H1 (cell line): Measurements from ENCODE around the gene SMG7. TPM values are rescaled to one million over a fixed set of nuclear protein-coding genes. Genes with fewer than 3 reads are reported as not detected.

Experiments used
- CTCF ChIA-PET: fragments of 300-600 bp; sonication (Branson Sonifier 250); formaldehyde crosslinking; loops from one replicate; lab custom pipeline; 2021; ENCODE audit not compliant: partially characterized antibody; lab: Charles Lee
- POLR2A ChIA-PET: fragments of 300-600 bp; sonication (Branson Sonifier 250); formaldehyde crosslinking; loops from one replicate; lab custom pipeline; 2021; ENCODE audit warnings: inconsistent platforms; ENCODE audit not compliant: partially characterized antibody; lab: Charles Lee
- DNase-seq, 2 experiments: peaks; one replicate each; pipeline versions ENCODE4 v3.0.0 to v3.0.0-alpha.2; 2010 to 2022; ENCODE audit warnings: low spot score in 2 of 2, low read depth in 1 of 2, mixed read lengths in 1 of 2
- FAIRE-seq: peaks from 2 replicates; lab custom pipeline; 2011; peaks lifted over from hg19 to GRCh38; lab: Jason Lieb, UNC
- H2AFZ ChIP-seq: 2 replicates; pipeline ENCODE4 v1.8.1; 2012; ENCODE audit warnings: low read length, inconsistent platforms
- H2AK5ac ChIP-seq: 2 replicates; pipeline ENCODE4 v1.6.1; 2013; ENCODE audit warnings: low read depth, low read length
- H2BK120ac ChIP-seq: replicated peaks from 2 replicates; pipeline ENCODE3; 2013; ENCODE audit warnings: low read depth, low read length, inconsistent platforms
- H2BK12ac ChIP-seq: 2 replicates; pipeline ENCODE4 v1.6.1; 2013; ENCODE audit warnings: low read depth, low read length
- H2BK15ac ChIP-seq: 2 replicates; pipeline ENCODE4 v1.6.1; 2013; ENCODE audit warnings: low read length
- H2BK20ac ChIP-seq: 2 replicates; pipeline ENCODE4 v1.6.1; 2013; ENCODE audit warnings: low read length
- H2BK5ac ChIP-seq: 2 replicates; pipeline ENCODE4 v1.6.1; 2013; ENCODE audit warnings: low read depth, low read length
- H3K14ac ChIP-seq: 2 replicates; pipeline ENCODE4 v1.6.1; 2013; ENCODE audit warnings: inconsistent platforms; ENCODE audit not compliant: insufficient read length
- H3K18ac ChIP-seq: 2 replicates; pipeline ENCODE4 v1.6.1; 2013; ENCODE audit warnings: low read length; ENCODE audit errors: extremely low read depth
- H3K23ac ChIP-seq: 2 replicates; pipeline ENCODE4 v1.6.1; 2013; ENCODE audit warnings: inconsistent platforms; ENCODE audit not compliant: insufficient read length
- H3K23me2 ChIP-seq: 2 replicates; pipeline ENCODE4 v1.6.1; 2013; ENCODE audit warnings: low read depth, low read length
- H3K27ac ChIP-seq: 2 replicates; pipeline ENCODE4 v1.6.1; 2011; ENCODE audit warnings: low read depth, low read length, inconsistent platforms
- H3K27me3 ChIP-seq, 4 experiments: replicated peaks in 1 of 4; 1 replicate in 1 of 4; 2 replicates in 3 of 4; pipeline versions ENCODE4 v1.6.1 to v1.8.1; 2011 to 2013; ENCODE audit warnings: low read length in 3 of 4, mild to moderate bottlenecking in 3 of 4, inconsistent platforms in 2 of 4, mixed read lengths in 2 of 4, moderate library complexity in 1 of 4; ENCODE audit not compliant: control insufficient read depth in 3 of 4, insufficient read depth in 3 of 4; ENCODE audit errors: extremely low read depth in 1 of 4
- H3K36me3 ChIP-seq, 4 experiments: 2 replicates each; pipeline versions ENCODE4 v1.6.1 to v1.8.1; 2011 to 2013; ENCODE audit warnings: mild to moderate bottlenecking in 4 of 4, low read length in 3 of 4, moderate library complexity in 2 of 4, control low read depth in 1 of 4, inconsistent platforms in 1 of 4; ENCODE audit not compliant: insufficient read depth in 4 of 4, control insufficient read depth in 2 of 4
- H3K4ac ChIP-seq: replicated peaks from 2 replicates; pipeline ENCODE3; 2013; ENCODE audit warnings: low read length, low read depth, mixed read lengths, inconsistent platforms; ENCODE audit not compliant: insufficient read length
- H3K4me1 ChIP-seq, 4 experiments: replicated peaks in 1 of 4; 1 replicate in 1 of 4; 2 replicates in 3 of 4; pipeline versions ENCODE4 v1.6.1 to v1.8.1; 2011 to 2013; ENCODE audit warnings: low read length in 3 of 4, inconsistent platforms in 2 of 4, mixed read lengths in 1 of 4; ENCODE audit not compliant: insufficient read depth in 4 of 4, control insufficient read depth in 3 of 4
- H3K4me2 ChIP-seq, 2 experiments: 2 replicates each; pipeline versions ENCODE4 v1.6.1 to v1.8.1; 2011 to 2013; ENCODE audit warnings: low read depth in 2 of 2, low read length in 2 of 2, control low read depth in 1 of 2, inconsistent platforms in 1 of 2, mild to moderate bottlenecking in 1 of 2; ENCODE audit not compliant: insufficient read depth in 1 of 2
- H3K4me3 ChIP-seq, 4 experiments: fragments of 200-600, 300-600 bp in 1 of 4; sonication (generic), shearing (Covaris generic), sonication (Bioruptor Twin) in 1 of 4; 2 replicates each; pipeline versions ENCODE4 v1.5.1 to v1.8.1; 2011 to 2016; ENCODE audit warnings: low read length in 4 of 4, low read depth in 3 of 4, control low read depth in 2 of 4, inconsistent platforms in 2 of 4, mild to moderate bottlenecking in 2 of 4, mixed read lengths in 1 of 4, moderate library complexity in 1 of 4; ENCODE audit not compliant: insufficient read depth in 2 of 4; ENCODE audit errors: extremely low read depth in 1 of 4
- H3K56ac ChIP-seq: replicated peaks from 2 replicates; pipeline ENCODE3; 2013; ENCODE audit warnings: low read depth, mild to moderate bottlenecking, mixed read lengths, low read length, inconsistent platforms; ENCODE audit not compliant: insufficient read length
- H3K79me1 ChIP-seq: 2 replicates; pipeline ENCODE4 v1.6.1; 2013; ENCODE audit warnings: low read depth, low read length, control low read depth
- H3K79me2 ChIP-seq, 2 experiments: 2 replicates each; pipeline versions ENCODE4 v1.6.1 to v1.8.1; 2012 to 2013; ENCODE audit warnings: low read length in 2 of 2, mild to moderate bottlenecking in 2 of 2, inconsistent platforms in 1 of 2; ENCODE audit not compliant: insufficient read depth in 2 of 2, control insufficient read depth in 1 of 2
- H3K9ac ChIP-seq, 4 experiments: replicated peaks in 1 of 4; 1 replicate in 1 of 4; 2 replicates in 3 of 4; pipeline versions ENCODE4 v1.6.1 to v1.8.1; 2011 to 2013; ENCODE audit warnings: low read depth in 3 of 4, low read length in 3 of 4, control low read depth in 2 of 4, mild to moderate bottlenecking in 2 of 4, moderate library complexity in 2 of 4, inconsistent platforms in 1 of 4; ENCODE audit errors: extremely low read depth in 1 of 4
- H3K9me3 ChIP-seq, 2 experiments: 2 replicates each; pipeline versions ENCODE4 v1.6.1 to v1.8.1; 2012 to 2013; ENCODE audit warnings: mild to moderate bottlenecking in 2 of 2, moderate library complexity in 2 of 2, control low read depth in 1 of 2, inconsistent platforms in 1 of 2, low read depth in 1 of 2, low read length in 1 of 2, mixed read lengths in 1 of 2; ENCODE audit not compliant: insufficient read depth in 2 of 2
- H4K20me1 ChIP-seq, 2 experiments: replicated peaks in 1 of 2; 2 replicates each; pipeline versions ENCODE3 to v1.8.1; 2011 to 2013; ENCODE audit warnings: inconsistent platforms in 2 of 2, low read length in 2 of 2, mild to moderate bottlenecking in 1 of 2; ENCODE audit not compliant: insufficient read depth in 2 of 2, control insufficient read depth in 1 of 2
- H4K5ac ChIP-seq: 2 replicates; pipeline ENCODE4 v1.6.1; 2013; ENCODE audit warnings: low read length, low read depth, mixed read lengths, inconsistent platforms; ENCODE audit not compliant: insufficient read length
- H4K8ac ChIP-seq: 2 replicates; pipeline ENCODE4 v1.8.0; 2013; ENCODE audit warnings: mild to moderate bottlenecking, moderate library complexity, low read length, inconsistent platforms; ENCODE audit not compliant: insufficient read depth; ENCODE audit errors: extremely low read depth
- H4K91ac ChIP-seq: replicated peaks from 2 replicates; pipeline ENCODE3; 2013; ENCODE audit warnings: low read length, mixed read lengths, inconsistent platforms; ENCODE audit not compliant: insufficient read length
- BACH1 ChIP-seq: IDR thresholded peaks from 2 replicates; pipeline ENCODE4 v1.6.1; 2012; ENCODE audit warnings: low read length, improper control_type of control experiment
- CTCF ChIP-seq, 3 experiments: IDR thresholded peaks; 1 replicate in 2 of 3; 2 replicates in 1 of 3; pipeline versions ENCODE4 v1.5.1 to v1.6.1; 2011; ENCODE audit warnings: low read length in 3 of 3, mild to moderate bottlenecking in 3 of 3, inconsistent platforms in 2 of 3, low read depth in 1 of 3, moderate library complexity in 1 of 3; ENCODE audit not compliant: insufficient read depth in 1 of 3; ENCODE audit errors: control extremely low read depth in 1 of 3
- E2F6 ChIP-seq: IDR thresholded peaks from 2 replicates; pipeline ENCODE4 v1.6.1; 2012; ENCODE audit warnings: inconsistent platforms
- EP300 ChIP-seq, 2 experiments: IDR thresholded peaks; 1 replicate in 1 of 2; 2 replicates in 1 of 2; pipeline ENCODE4 v1.6.1; 2011 to 2012; ENCODE audit warnings: low read depth in 2 of 2, low read length in 2 of 2, mild to moderate bottlenecking in 2 of 2, borderline replicate concordance in 1 of 2, inconsistent platforms in 1 of 2, moderate library complexity in 1 of 2
- POLR2A ChIP-seq, 2 experiments: IDR thresholded peaks; 1 replicate in 1 of 2; 2 replicates in 1 of 2; pipeline ENCODE4 v1.6.1; 2011; ENCODE audit warnings: low read depth in 2 of 2, low read length in 2 of 2, mild to moderate bottlenecking in 2 of 2; ENCODE audit errors: control extremely low read depth in 1 of 2
- SIX5 ChIP-seq: IDR thresholded peaks from 2 replicates; pipeline ENCODE4 v1.6.1; 2011; ENCODE audit warnings: mild to moderate bottlenecking, low read depth, low read length
- TEAD4 ChIP-seq: IDR thresholded peaks from 2 replicates; pipeline ENCODE4 v1.6.1; 2012; ENCODE audit warnings: low read depth, low read length, inconsistent platforms, mixed read lengths
- YY1 ChIP-seq: IDR thresholded peaks from 2 replicates; pipeline ENCODE4 v1.6.1; 2011; ENCODE audit warnings: low read depth, mild to moderate bottlenecking, low read length
- WGBS, 2 experiments: shearing (Covaris generic) in 1 of 2; methylation state at CpG; one replicate each; pipeline versions ENCODE4 v1.1.6 to v1.1.7; 2013 to 2015; ENCODE audit warnings: low lambda C conversion rate in 2 of 2, mixed read lengths in 2 of 2, inconsistent platforms in 1 of 2, low coverage in 1 of 2, missing lambda C conversion rate in 1 of 2; ENCODE audit not compliant: insufficient replicate concordance in 2 of 2, insufficient coverage in 1 of 2, insufficient read length in 1 of 2; ENCODE audit errors: extremely low coverage in 1 of 2, missing lambda C conversion rate in 1 of 2; 5-methylcytosine and 5-hydroxymethylcytosine counted together
- polyA plus RNA-seq, 7 experiments: library from polyadenylated mRNA; depleted of rRNA in 3 of 7; stranded (reverse) in 5 of 7; unstranded in 2 of 7; fragments of >200 nt in 5 of 7; fragments of 200-250 nt in 2 of 7; gene quantifications; 1 replicate in 5 of 7; 2 replicates in 1 of 7; 4 replicates in 1 of 7; pipeline versions ENCODE4 v1.2.1 to v1.2.3, GENCODE V29; 2011 to 2013; ENCODE audit warnings: missing spikeins in 2 of 7, mixed read lengths in 2 of 7
- total RNA-seq: library from RNA; stranded (reverse); fragmentation: NEBNext Ultra II Directional; extraction: Animal tissue kit (Norgen Biotek cat#: 25700); gene quantifications from 2 replicates; pipeline ENCODE4 v1.2.1, GENCODE V29; 2021

The SMG7 gene
- total and polyA plus RNA-seq, 2 of the 8 experiments (the other 6 are each of a cell fraction or from before 2014, with no cell fraction given), result 39.3 to 65.6 TPM

- Histone ChIP-seq H3K36me3 (no peaks in the 10 kb centered on the region), H2BK120ac (no peak overlapping the region), H3K27ac (no peak overlapping the region), H3K14ac (no peak overlapping the region), H2BK12ac (0 out of 2 replicates have a peak overlapping the region, but pooled peaks have one; percentile 53), H3K4me3 (no peak overlapping the region), H4K8ac (no peak overlapping the region), H3K9ac (no peak overlapping the region), H3K18ac (no peak overlapping the region), H4K91ac (no peak overlapping the region), H3K4me2 (no peak overlapping the region), H4K20me1 (no peaks in the 10 kb centered on the region), H2AFZ (no peak overlapping the region), H2BK5ac (peak overlapping the region; percentile 23; the same call in 1 of the 2 replicates), H3K56ac (no peak overlapping the region), H4K5ac (no peak overlapping the region), H2BK15ac (peak overlapping the region; percentile 2; the same call in 1 of the 2 replicates), H3K4me1 (peaks cover 0 to 10% (median 6%) of the 10 kb centered on the region in 4 experiments; a peak in 5 of 7 replicates), H2BK20ac (no peak overlapping the region), H3K79me1 (no peaks in the 10 kb centered on the region), H3K23ac (no peak overlapping the region), H3K4ac (no peak overlapping the region), H3K23me2 (no peaks in the 10 kb centered on the region), H3K27me3 (no peaks in the 10 kb centered on the region), H3K79me2 (no peaks in the 10 kb centered on the region), H3K9me3 (no peaks in the 10 kb centered on the region), H2AK5ac (no peak overlapping the region)
- no peak for FAIRE-seq
- ChIA-PET POLR2A (interaction anchor here (0.6 to 1.1 kb wide), 3 partner anchors 8 to 34 kb away, joined by 3 read pairs; no protein-coding TSS in a partner anchor), CTCF (interaction anchor here (1.1 to 2.1 kb wide), 4 partner anchors 8 to 280 kb away, joined by 3 to 6 read pairs (median 4); no protein-coding TSS in a partner anchor)
- DNase-seq, result no peak
- TF ChIP-seq POLR2A (IDR thresholded peaks at IDR 0.05; ENCODE audit: control extremely low read depth in 1 of 2, low read depth in 2 of 2, low read length in 2 of 2) (no peak), BACH1 (no peak), YY1 (no peak), EP300 (IDR thresholded peaks at IDR 0.05; ENCODE audit: borderline replicate concordance in 1 of 2, low read depth in 2 of 2, low read length in 2 of 2) (no peak), E2F6 (no peak), SIX5 (no peak), CTCF (IDR thresholded peaks at IDR 0.05; ENCODE audit: control extremely low read depth in 1 of 3, insufficient read depth in 1 of 3, low read depth in 1 of 3, low read length in 3 of 3) (no peak), TEAD4 (0 out of 2 replicates have a peak, but pooled peaks have one; percentile 27)
- WGBS, 2 experiments, result 90% methylated on average over 8 of the region's 8 CpGs; no CpG with 5 or more reads in 1 of the 2 experiments
Observed at GRCh38 chr1:183586926-183587325, 114.6 kb downstream of the SMG7 start.
